BJ (cell line): ENCODE measurements around the gene CHST8. TPM values are rescaled to one million over a fixed set of nuclear protein-coding genes. Genes with fewer than 3 reads are reported as not detected.

Source experiments
- CTCF ChIA-PET: fragments of 350-600 bp; formaldehyde crosslinking; extraction: SDS; loops from one replicate; lab custom pipeline; 2021; ENCODE audit warnings: antibody characterized with exemption, inconsistent platforms; lab: Yijun Ruan, JAX
- POLR2A ChIA-PET: fragments of 300-600 bp; sonication (Branson Sonifier 250); formaldehyde crosslinking; extraction: SDS; loops from one replicate; lab custom pipeline; 2021; ENCODE audit warnings: antibody characterized with exemption; lab: Charles Lee
- DNase-seq: peaks from one replicate; pipeline ENCODE4 v3.0.0-alpha.2; 2011; ENCODE audit warnings: low read depth
- H3K27me3 ChIP-seq: 2 replicates; pipeline ENCODE4 v1.6.0; 2011; ENCODE audit warnings: low read length; ENCODE audit not compliant: control insufficient read depth, insufficient read depth
- H3K36me3 ChIP-seq: 2 replicates; pipeline ENCODE4 v1.5.1; 2011; ENCODE audit warnings: low read length; ENCODE audit not compliant: control insufficient read depth, insufficient read depth
- H3K4me3 ChIP-seq: 2 replicates; pipeline ENCODE4 v1.5.1; 2011; ENCODE audit warnings: low read depth, mild to moderate bottlenecking, control low read depth, low read length
- polyA plus RNA-seq: library from polyadenylated mRNA; depleted of rRNA; stranded (reverse); fragments of >200 nt; gene quantifications from 2 replicates; pipeline ENCODE4 v1.2.3, GENCODE V29; 2011
- TF ChIP-seq, protein P1 (sequence below): IDR thresholded peaks from 2 replicates; pipeline ENCODE4 v1.5.1; 2011; ENCODE audit warnings: low read depth, mild to moderate bottlenecking, control low read depth, inconsistent platforms, low read length, moderate library complexity; ENCODE audit not compliant: insufficient read depth

CHST8 gene
- polyA plus RNA-seq, 1 experiment = 0.09 TPM

DNA sequence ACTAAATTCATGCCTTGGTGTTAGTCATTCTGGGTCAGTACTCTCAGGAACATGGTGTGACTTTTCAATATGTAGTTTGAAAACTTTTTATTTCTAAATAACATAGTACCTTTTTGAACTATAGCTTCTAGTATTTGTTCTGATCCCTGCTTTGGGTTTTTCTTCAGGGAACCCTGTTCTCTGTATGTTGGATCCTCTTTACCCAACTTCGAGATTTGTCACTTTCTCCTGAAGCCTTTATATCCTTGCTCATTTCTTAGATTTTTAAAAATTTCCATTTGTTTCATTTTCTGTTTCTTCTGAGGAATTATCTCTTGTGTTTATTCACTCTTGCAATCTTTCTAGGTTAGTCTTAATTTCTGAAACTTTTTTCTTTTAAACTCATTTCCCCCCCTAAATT is 12.4 kb upstream of the CHST8 start:
- no peak for DNase-seq
- CTCF ChIA-PET = no interaction called here
- no peaks in the 10 kb centered on the region for H3K36me3 ChIP-seq
- H3K4me3 ChIP-seq = no peak overlapping the region
- H3K27me3 ChIP-seq = no peaks in the 10 kb centered on the region
- TF ChIP-seq, protein P1, sequence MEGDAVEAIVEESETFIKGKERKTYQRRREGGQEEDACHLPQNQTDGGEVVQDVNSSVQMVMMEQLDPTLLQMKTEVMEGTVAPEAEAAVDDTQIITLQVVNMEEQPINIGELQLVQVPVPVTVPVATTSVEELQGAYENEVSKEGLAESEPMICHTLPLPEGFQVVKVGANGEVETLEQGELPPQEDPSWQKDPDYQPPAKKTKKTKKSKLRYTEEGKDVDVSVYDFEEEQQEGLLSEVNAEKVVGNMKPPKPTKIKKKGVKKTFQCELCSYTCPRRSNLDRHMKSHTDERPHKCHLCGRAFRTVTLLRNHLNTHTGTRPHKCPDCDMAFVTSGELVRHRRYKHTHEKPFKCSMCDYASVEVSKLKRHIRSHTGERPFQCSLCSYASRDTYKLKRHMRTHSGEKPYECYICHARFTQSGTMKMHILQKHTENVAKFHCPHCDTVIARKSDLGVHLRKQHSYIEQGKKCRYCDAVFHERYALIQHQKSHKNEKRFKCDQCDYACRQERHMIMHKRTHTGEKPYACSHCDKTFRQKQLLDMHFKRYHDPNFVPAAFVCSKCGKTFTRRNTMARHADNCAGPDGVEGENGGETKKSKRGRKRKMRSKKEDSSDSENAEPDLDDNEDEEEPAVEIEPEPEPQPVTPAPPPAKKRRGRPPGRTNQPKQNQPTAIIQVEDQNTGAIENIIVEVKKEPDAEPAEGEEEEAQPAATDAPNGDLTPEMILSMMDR = no peak
- POLR2A ChIA-PET = no interaction called here

DNA sequence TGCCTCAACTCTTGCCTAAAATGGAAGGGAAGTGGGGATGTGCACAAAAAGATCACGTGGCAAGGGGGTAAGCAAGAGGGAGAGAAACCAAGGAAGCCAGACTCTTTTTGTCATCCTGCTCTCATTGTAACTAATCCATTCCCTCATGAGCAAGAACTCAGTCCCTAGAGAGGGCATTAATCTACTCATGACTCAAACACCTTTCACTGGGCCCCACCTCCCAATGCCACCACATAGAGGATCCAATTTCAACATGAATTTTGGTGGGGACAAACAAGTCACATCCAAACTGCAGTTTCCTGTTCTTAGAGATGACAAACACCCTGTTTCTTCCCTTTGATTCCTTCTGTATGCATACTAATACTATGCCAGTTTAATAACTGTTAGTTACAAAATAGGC is 11.2 kb upstream of the CHST8 start:
- ChIA-PET POLR2A (no interaction called here), CTCF (no interaction called here)
- Histone ChIP-seq H3K4me3 (no peak overlapping the region), H3K36me3 (no peaks in the 10 kb centered on the region), H3K27me3 (no peaks in the 10 kb centered on the region)
- no peak for DNase-seq
- TF ChIP-seq, protein P1 = no peak

DNA sequence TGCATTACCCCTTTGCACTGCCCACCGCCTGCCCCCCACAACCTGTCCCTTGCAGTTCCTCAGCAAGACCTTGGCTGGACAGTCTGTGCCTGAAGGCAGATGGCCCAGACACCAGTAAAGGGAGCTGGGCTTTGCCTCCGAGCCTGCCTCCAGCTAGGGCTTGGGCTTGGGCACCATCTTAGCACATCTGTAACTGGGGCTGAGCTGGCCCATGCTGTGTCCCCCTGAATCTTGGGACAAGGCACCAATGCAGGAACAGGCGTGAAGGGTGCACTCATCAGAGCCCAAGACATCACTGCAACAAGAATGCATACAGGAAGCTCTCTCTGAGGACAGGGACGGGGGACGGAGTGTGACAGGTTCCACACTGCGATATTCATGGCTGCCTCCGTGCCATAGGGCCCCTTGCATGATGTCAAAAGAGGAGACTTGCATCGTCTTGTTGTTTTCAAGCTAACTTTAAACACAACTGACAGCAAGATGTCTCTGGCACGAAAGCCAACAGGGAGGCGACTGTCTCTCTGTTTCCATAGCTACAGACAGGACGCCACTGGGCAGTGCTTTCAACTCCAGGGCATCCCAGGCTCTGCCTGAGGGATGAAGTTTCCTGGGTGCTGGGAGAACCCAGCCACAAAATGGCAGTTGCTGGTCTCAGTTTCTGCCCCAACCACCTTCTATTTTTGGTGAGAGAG is 8.7 kb upstream of the CHST8 start:
- TF ChIP-seq, protein P1 = no peak
- Histone ChIP-seq H3K4me3 (no peak overlapping the region), H3K27me3 (peaks cover 3% of the 10 kb centered on the region; the same call in 1 of the 2 replicates), H3K36me3 (no peaks in the 10 kb centered on the region)
- CTCF ChIA-PET = interaction anchor here (0.7 kb wide), 1 partner anchor 12 kb away, joined by 3 read pairs; no protein-coding TSS in a partner anchor
- POLR2A ChIA-PET = no interaction called here
- no peak for DNase-seq

DNA sequence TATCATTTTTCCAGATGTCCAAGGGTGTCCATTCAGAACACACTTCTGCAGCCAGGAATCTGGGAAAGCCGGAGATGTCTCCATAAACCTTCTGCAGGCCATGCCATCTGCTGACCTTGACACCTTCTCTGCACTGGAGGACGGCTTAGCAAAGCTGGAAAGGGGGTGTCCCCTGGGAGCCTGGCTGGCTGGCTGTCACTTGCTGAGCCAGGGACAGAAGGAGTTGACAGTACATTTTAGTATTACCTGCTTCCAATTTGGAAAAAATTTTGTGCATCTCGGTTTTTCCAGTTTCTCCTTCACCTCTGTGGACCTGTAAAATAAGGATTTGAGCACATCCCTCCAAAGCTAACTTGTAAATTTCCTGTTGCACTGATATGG is 8.1 kb upstream of the CHST8 start:
- POLR2A ChIA-PET = no interaction called here
- DNase-seq = no peak
- TF ChIP-seq, protein P1 = no peak

DNA sequence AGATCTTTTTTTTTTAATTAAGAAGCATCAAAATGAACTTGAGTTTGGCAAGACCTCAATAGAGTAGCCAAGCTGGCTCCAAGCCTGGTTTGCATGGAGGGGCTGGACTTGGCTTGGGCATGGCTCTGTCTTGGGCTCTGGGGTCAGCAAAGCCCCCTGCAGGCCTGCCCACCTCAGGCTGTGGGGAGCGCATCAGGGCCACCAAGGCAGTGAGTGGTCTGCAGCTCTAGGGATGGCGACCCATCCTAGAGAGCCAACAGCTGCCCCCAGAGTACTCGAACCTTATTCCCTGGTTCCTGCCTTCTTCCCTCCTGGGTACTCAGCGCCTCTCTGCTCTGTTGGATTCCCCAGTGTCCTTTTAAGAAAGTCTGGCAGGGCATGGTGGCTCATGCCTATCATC is 5.4 kb upstream of the CHST8 start:
- TF ChIP-seq, protein P1 = no peak
- Histone ChIP-seq H3K36me3 (no peaks in the 10 kb centered on the region), H3K27me3 (peaks cover 16% of the 10 kb centered on the region), H3K4me3 (no peak overlapping the region)
- POLR2A ChIA-PET = no interaction called here
- DNase-seq = no peak
- CTCF ChIA-PET = no interaction called here

More for the DNA sequence above, 8.1 kb upstream of the CHST8 start:
- Histone ChIP-seq H3K36me3 (no peaks in the 10 kb centered on the region), H3K27me3 (peaks cover 3% of the 10 kb centered on the region; the same call in 1 of the 2 replicates), H3K4me3 (no peak overlapping the region)
- CTCF ChIA-PET = interaction anchor here (0.7 kb wide), 1 partner anchor 13 kb away, joined by 3 read pairs; no protein-coding TSS in a partner anchor
